CD8-positive, alpha-beta memory T cell (primary cell): Measurements from ENCODE around the gene TSPO. TPM values are rescaled to one million over a fixed set of nuclear protein-coding genes. Genes with fewer than 3 reads are reported as not detected.
A peak's percentile ranks its signal among the peaks of the same experiment; 100 is the strongest.

Source experiments
- CTCF ChIA-PET: fragments of 350-600 bp; sonication (Branson Sonifier 250); formaldehyde crosslinking; loops from one replicate; lab custom pipeline; 2021; ENCODE audit warnings: antibody characterized with exemption; lab: Charles Lee
- POLR2A ChIA-PET: fragments of 350-600 bp; sonication (Branson Sonifier 250); formaldehyde crosslinking; loops from one replicate; lab custom pipeline; 2021; ENCODE audit warnings: antibody characterized with exemption; lab: Charles Lee
- DNase-seq, 5 donors: peaks; one replicate each; pipeline versions ENCODE4 v3.0.0 to v3.0.0-alpha.2; 2020 to 2022; ENCODE audit warnings: mixed read lengths in 1 of 5
- H3K27ac ChIP-seq: one replicate; pipeline ENCODE4 v1.7.0; 2013; ENCODE audit warnings: low read depth, mild to moderate bottlenecking, low read length, moderate library complexity
- H3K27me3 ChIP-seq: 2 replicates; pipeline ENCODE4 v1.7.0; 2013; ENCODE audit warnings: low read length, mild to moderate bottlenecking; ENCODE audit not compliant: insufficient read depth, poor library complexity, severe bottlenecking
- H3K36me3 ChIP-seq: 2 replicates; pipeline ENCODE4 v1.7.0; 2013; ENCODE audit warnings: mild to moderate bottlenecking, low read length, moderate library complexity; ENCODE audit not compliant: insufficient read depth
- H3K4me1 ChIP-seq: 2 replicates; pipeline ENCODE4 v1.7.0; 2013; ENCODE audit warnings: mild to moderate bottlenecking, low read length, moderate library complexity; ENCODE audit not compliant: insufficient read depth
- H3K4me3 ChIP-seq: 2 replicates; pipeline ENCODE4 v1.7.0; 2013; ENCODE audit warnings: mild to moderate bottlenecking, low read length
- H3K9me3 ChIP-seq: 2 replicates; pipeline ENCODE4 v1.7.0; 2013; ENCODE audit warnings: mild to moderate bottlenecking, low read length
- H3K27ac Mint-ChIP-seq, 8 donors: one replicate each; pipeline ENCODE4 v1.8.0; 2020 to 2021; ENCODE audit warnings: mixed read lengths in 8 of 8, mild to moderate bottlenecking in 6 of 8, inconsistent platforms in 3 of 8, moderate library complexity in 3 of 8
- H3K27me3 Mint-ChIP-seq, 2 donors: one replicate each; pipeline ENCODE4 v1.8.0; 2020 to 2021; ENCODE audit warnings: mixed read lengths in 2 of 2, mild to moderate bottlenecking in 1 of 2, moderate library complexity in 1 of 2
- H3K36me3 Mint-ChIP-seq, 3 donors: one replicate each; pipeline ENCODE4 v1.8.0; 2020 to 2021; ENCODE audit warnings: mixed read lengths in 3 of 3, inconsistent platforms in 1 of 3, mild to moderate bottlenecking in 1 of 3
- H3K4me1 Mint-ChIP-seq, 3 donors: one replicate each; pipeline ENCODE4 v1.8.0; 2020 to 2021; ENCODE audit warnings: mixed read lengths in 3 of 3, inconsistent platforms in 1 of 3, mild to moderate bottlenecking in 1 of 3
- H3K4me3 Mint-ChIP-seq, 7 donors: one replicate each; pipeline ENCODE4 v1.8.0; 2020 to 2021; ENCODE audit warnings: mixed read lengths in 7 of 7, mild to moderate bottlenecking in 6 of 7, moderate library complexity in 4 of 7, inconsistent platforms in 2 of 7
- H3K9me3 Mint-ChIP-seq, 5 donors: one replicate each; pipeline ENCODE4 v1.8.0; 2020 to 2022; ENCODE audit warnings: mixed read lengths in 5 of 5, mild to moderate bottlenecking in 3 of 5, moderate library complexity in 2 of 5, inconsistent platforms in 1 of 5
- polyA plus RNA-seq: library from polyadenylated mRNA; unstranded; fragments of 300-500 nt; fragmentation: Illumina TruSeq; gene quantifications from one replicate; pipeline ENCODE4 v1.2.3, GENCODE V29; 2021
- total RNA-seq, 2 experiments: library from RNA; stranded (reverse); gene quantifications; one replicate each; pipeline ENCODE4 v1.2.3, GENCODE V29; 2021

Gene TSPO
- total and polyA plus RNA-seq, 3 experiments from 2014 or later, result 101 to 328 (median 105) TPM

GRCh38 chr22:43148581-43148980 lies 2.8 kb upstream of the TSPO start:
- H3K36me3 ChIP-seq, result no peaks in the 10 kb centered on the region
- H3K36me3 Mint-ChIP-seq, result peaks cover 0 to 4% (median 0%) of the 10 kb centered on the region in 3 donors
- H3K27me3 ChIP-seq, result no peaks in the 10 kb centered on the region
- H3K4me3 Mint-ChIP-seq, result peak overlapping the region in 3 of 7 donors; percentile 53 to 81 (median 58)
- H3K9me3 Mint-ChIP-seq, result no peaks in the 10 kb centered on the region
- no peak overlapping the region for H3K4me3 ChIP-seq
- peaks cover 1 to 2% of the 10 kb centered on the region in 2 donors for H3K27me3 Mint-ChIP-seq
- CTCF ChIA-PET, result no interaction called here
- peaks cover 10 to 27% (median 14%) of the 10 kb centered on the region in 3 donors for H3K4me1 Mint-ChIP-seq
- POLR2A ChIA-PET, result no interaction called here
- peak overlapping the region in 1 of 8 donors; percentile 17 for H3K27ac Mint-ChIP-seq
- no peaks in the 10 kb centered on the region for H3K9me3 ChIP-seq
- H3K27ac ChIP-seq, result no peak overlapping the region
- H3K4me1 ChIP-seq, result peaks cover 16% of the 10 kb centered on the region
- no peak for DNase-seq

- Histone ChIP-seq H3K27me3 (no peaks in the 10 kb centered on the region), H3K36me3 (no peaks in the 10 kb centered on the region), H3K9me3 (no peaks in the 10 kb centered on the region), H3K4me1 (peaks cover 12% of the 10 kb centered on the region), H3K27ac (peak overlapping the region; percentile 33), H3K4me3 (peak overlapping the region; percentile 52)
- Mint-ChIP-seq H3K36me3 (peaks cover 0 to 8% (median 0%) of the 10 kb centered on the region in 3 donors), H3K4me1 (peaks cover 9 to 32% (median 10%) of the 10 kb centered on the region in 3 donors), H3K4me3 (peak overlapping the region; percentile 86 to 95 (median 92)), H3K27me3 (peaks cover 1 to 2% of the 10 kb centered on the region in 2 donors), H3K27ac (peak overlapping the region; percentile 34 to 96 (median 91)), H3K9me3 (no peaks in the 10 kb centered on the region)
- ChIA-PET CTCF (no interaction called here), POLR2A (interaction anchor here (1.0 kb wide), 1 partner anchor 37 kb away, joined by 3 read pairs; no protein-coding TSS in a partner anchor)
- DNase-seq, result no peak
Observed at GRCh38 chr22:43150731-43151206, 590 bp upstream of the TSPO start.

GRCh38 chr22:43152003-43152356 lies 621 bp downstream of the TSPO start:
- no peaks in the 10 kb centered on the region for H3K27me3 ChIP-seq
- ChIA-PET POLR2A (interaction anchor here (1.0 kb wide), 1 partner anchor 35 kb away, joined by 3 read pairs; the partner anchor contains the start of gene TTLL12), CTCF (interaction anchor here (1.2 kb wide), 1 partner anchor 36 kb away, joined by 4 read pairs; no protein-coding TSS in a partner anchor)
- no peaks in the 10 kb centered on the region for H3K36me3 ChIP-seq
- H3K27ac ChIP-seq, result peak overlapping the region; percentile 64
- Mint-ChIP-seq H3K36me3 (peaks cover 0 to 8% (median 0%) of the 10 kb centered on the region in 3 donors), H3K4me3 (peak overlapping the region; percentile 85 to 92 (median 87)), H3K9me3 (no peaks in the 10 kb centered on the region), H3K27ac (peak overlapping the region; percentile 54 to 93 (median 73)), H3K27me3 (peaks cover 1 to 2% of the 10 kb centered on the region in 2 donors), H3K4me1 (peaks cover 9 to 42% (median 10%) of the 10 kb centered on the region in 3 donors)
- H3K4me3 ChIP-seq, result peak overlapping the region; percentile 88
- no peak for DNase-seq
- peaks cover 12% of the 10 kb centered on the region for H3K4me1 ChIP-seq
- H3K9me3 ChIP-seq, result no peaks in the 10 kb centered on the region

DNA sequence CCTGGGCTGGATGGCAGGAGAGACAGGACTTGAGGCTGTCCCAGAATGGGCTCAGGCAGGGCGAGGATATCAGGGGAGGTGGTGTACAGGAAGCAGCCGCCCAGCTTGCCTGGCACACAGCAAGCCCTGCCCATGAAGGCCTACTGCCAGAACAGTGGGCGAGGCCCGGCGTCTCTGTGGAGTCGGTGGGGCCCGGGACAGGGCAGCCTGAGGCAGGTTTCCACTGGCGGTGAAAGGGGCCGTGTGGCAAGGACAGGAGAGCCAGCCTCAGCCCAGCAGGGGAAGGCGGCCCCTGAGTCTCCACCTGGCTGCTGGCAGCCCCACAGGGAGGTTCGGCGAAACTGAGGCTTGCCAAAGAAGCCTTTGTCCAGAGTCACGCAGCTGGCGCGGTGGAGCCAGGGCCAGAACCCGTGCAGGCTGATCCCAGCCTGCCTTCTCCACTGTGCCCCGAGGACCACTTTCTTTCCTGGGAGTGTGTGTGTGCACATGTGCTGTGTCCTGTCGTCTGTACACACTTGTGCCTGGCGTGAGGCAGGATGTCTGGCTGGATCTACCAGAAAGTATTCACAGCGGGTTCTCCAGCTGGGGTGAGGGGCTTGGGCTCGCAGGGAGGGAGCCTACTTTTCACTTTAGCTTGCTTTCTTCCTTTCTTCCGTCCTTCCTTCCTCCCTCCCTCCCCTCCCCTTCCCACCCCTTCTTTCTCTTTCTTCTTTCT lies 1.2 kb downstream of the TSPO start:
- H3K9me3 Mint-ChIP-seq, result no peaks in the 10 kb centered on the region
- H3K36me3 Mint-ChIP-seq, result peaks cover 0 to 8% (median 0%) of the 10 kb centered on the region in 3 donors
- Histone ChIP-seq H3K27ac (peak overlapping the region; percentile 64), H3K36me3 (no peaks in the 10 kb centered on the region), H3K27me3 (no peaks in the 10 kb centered on the region), H3K9me3 (no peaks in the 10 kb centered on the region), H3K4me1 (peaks cover 12% of the 10 kb centered on the region), H3K4me3 (peak overlapping the region; percentile 88)
- CTCF ChIA-PET, result interaction anchor here (1.2 kb wide), 1 partner anchor 35 kb away, joined by 4 read pairs; no protein-coding TSS in a partner anchor
- DNase-seq, result peak; percentile 47 to 78 (median 56)
- peaks cover 9 to 42% (median 10%) of the 10 kb centered on the region in 3 donors for H3K4me1 Mint-ChIP-seq
- peak overlapping the region; percentile 62 to 93 (median 76) for H3K27ac Mint-ChIP-seq
- peaks cover 0 to 1% of the 10 kb centered on the region in 2 donors for H3K27me3 Mint-ChIP-seq
- POLR2A ChIA-PET, result interaction anchor here (1.0 kb wide), 1 partner anchor 35 kb away, joined by 3 read pairs; the partner anchor contains the start of gene TTLL12
- H3K4me3 Mint-ChIP-seq, result peak overlapping the region; percentile 85 to 92 (median 87)

DNA sequence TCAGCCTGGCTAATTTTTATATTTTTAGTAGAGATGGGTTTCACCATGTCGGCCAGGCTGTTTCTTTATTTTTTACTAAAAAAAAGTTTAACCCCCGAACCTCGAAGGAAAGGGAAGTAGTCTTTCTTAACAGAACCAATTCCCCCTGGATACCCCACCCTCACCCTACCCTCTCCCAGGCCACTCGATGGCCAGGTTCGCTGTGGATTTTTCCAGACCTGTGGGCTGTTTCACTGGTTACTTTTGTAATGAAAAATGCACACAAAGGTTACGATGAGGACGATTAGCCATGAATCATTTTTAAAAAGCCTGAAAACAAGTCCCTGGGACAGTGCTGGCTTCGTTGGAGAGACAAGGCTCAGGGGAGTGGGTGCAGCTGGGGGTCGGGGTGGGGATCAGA lies 2.5 kb downstream of the TSPO start:
- Mint-ChIP-seq H3K4me1 (peaks cover 9 to 49% (median 12%) of the 10 kb centered on the region in 3 donors), H3K27ac (peak overlapping the region in 1 of 8 donors; percentile 36), H3K4me3 (no peak overlapping the region), H3K27me3 (peaks cover 0 to 1% of the 10 kb centered on the region in 2 donors), H3K36me3 (peaks cover 0 to 13% (median 0%) of the 10 kb centered on the region in 3 donors), H3K9me3 (no peaks in the 10 kb centered on the region)
- no peak for DNase-seq
- H3K9me3 ChIP-seq, result no peaks in the 10 kb centered on the region
- H3K4me1 ChIP-seq, result peaks cover 12% of the 10 kb centered on the region
- H3K27me3 ChIP-seq, result no peaks in the 10 kb centered on the region
- H3K36me3 ChIP-seq, result no peaks in the 10 kb centered on the region
- H3K27ac ChIP-seq, result no peak overlapping the region
- CTCF ChIA-PET, result no interaction called here
- no peak overlapping the region for H3K4me3 ChIP-seq
- POLR2A ChIA-PET, result no interaction called here

- Histone ChIP-seq H3K4me1 (peaks cover 12% of the 10 kb centered on the region), H3K27me3 (no peaks in the 10 kb centered on the region), H3K9me3 (no peaks in the 10 kb centered on the region), H3K36me3 (no peaks in the 10 kb centered on the region), H3K27ac (no peak overlapping the region), H3K4me3 (no peak overlapping the region)
- ChIA-PET CTCF (no interaction called here), POLR2A (no interaction called here)
- Mint-ChIP-seq H3K36me3 (peaks cover 0 to 15% (median 0%) of the 10 kb centered on the region in 3 donors), H3K4me1 (peaks cover 9 to 49% (median 12%) of the 10 kb centered on the region in 3 donors), H3K27ac (peak overlapping the region in 2 of 8 donors; percentile 74 to 83), H3K27me3 (peaks cover 0 to 1% of the 10 kb centered on the region in 2 donors), H3K9me3 (no peaks in the 10 kb centered on the region), H3K4me3 (no peak overlapping the region)
- no peak for DNase-seq
Observed at GRCh38 chr22:43154887-43155536, 3.7 kb downstream of the TSPO start.

DNA sequence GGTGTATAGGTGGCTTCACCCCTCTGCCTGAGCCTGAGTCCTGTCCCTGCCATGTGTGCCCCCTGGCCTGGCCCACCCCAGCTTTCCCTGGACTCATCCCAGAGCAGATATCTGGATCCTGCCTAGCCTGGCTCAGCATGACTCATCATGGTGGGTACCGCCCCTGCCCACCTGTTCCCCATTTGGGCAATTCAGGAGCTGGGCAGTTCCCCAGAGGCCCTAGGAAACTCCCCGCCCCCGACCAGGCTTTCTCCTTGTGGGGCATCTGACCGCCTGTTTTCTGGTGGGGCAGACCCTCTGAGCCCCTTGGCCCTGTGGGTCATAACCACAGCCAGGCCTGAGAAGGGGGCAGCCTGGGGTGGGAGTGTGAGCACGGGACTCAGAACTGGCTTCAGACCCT lies 4.4 kb downstream of the TSPO start:
- Histone ChIP-seq H3K27me3 (no peaks in the 10 kb centered on the region), H3K4me3 (no peak overlapping the region), H3K9me3 (no peaks in the 10 kb centered on the region), H3K36me3 (no peaks in the 10 kb centered on the region), H3K27ac (no peak overlapping the region), H3K4me1 (peaks cover 10% of the 10 kb centered on the region)
- Mint-ChIP-seq H3K4me3 (peak overlapping the region in 1 of 7 donors; percentile 16), H3K27ac (no peak overlapping the region), H3K9me3 (no peaks in the 10 kb centered on the region), H3K4me1 (peaks cover 8 to 45% (median 8%) of the 10 kb centered on the region in 3 donors), H3K27me3 (peaks cover 0 to 1% of the 10 kb centered on the region in 2 donors), H3K36me3 (peaks cover 0 to 21% (median 4%) of the 10 kb centered on the region in 3 donors)
- no peak for DNase-seq
- POLR2A ChIA-PET, result no interaction called here
- CTCF ChIA-PET, result no interaction called here
